ENCODE results near the gene MYO1A. TPM values are rescaled to one million over a fixed set of nuclear protein-coding genes. Genes with fewer than 3 reads are reported as not detected.

The MYO1A gene
- total and polyA plus RNA-seq, 10 of the 15 experiments (the other 5 are each of a cell fraction or from before 2014, with no cell fraction given) = 0.01 to 0.34 (median 0.15) TPM; not detected in 2

- intact Hi-C loops (cut with micrococcal nuclease; ENCODE audit: unreplicated experiment) = no loop called here
- FAIRE-seq = no peak
- H3K27me3 ChIP-seq (replicated peaks in 1 of 2; ENCODE audit: control insufficient read depth in 2 of 2, insufficient read depth in 2 of 2, low read length in 1 of 2) = no peaks in the 10 kb centered on the region
- BruUV-seq (replicated peaks) = no TSS peak
- 91% methylated on average over 26 of the region's 26 CpGs for WGBS (ENCODE audit: insufficient coverage, insufficient replicate concordance, low lambda C conversion rate, missing lambda C conversion rate)
- ChIA-PET RAD21 (ENCODE audit: unreplicated experiment) (interaction anchor here (0.5 kb wide), 1 partner anchor 379 kb away, joined by 3 read pairs; no protein-coding TSS in a partner anchor), SMC1A (ENCODE audit: uncharacterized antibody, unreplicated experiment) (interaction anchor here (0.9 kb wide), 1 partner anchor 116 kb away, joined by 3 read pairs; the partner anchor contains the start of gene STAT6), CTCF (interaction anchor here (0.9 to 1.5 kb wide), 5 partner anchors 10 to 245 kb away, joined by 3 to 5 read pairs (median 3); partner anchors contain the start of gene ZBTB39), POLR2A (no interaction called here)
- H3K9me3 ChIP-seq (replicated peaks; ENCODE audit: control insufficient read depth, insufficient read depth, low read length) = no peaks in the 10 kb centered on the region
- ATAC-seq = no peak
- no peak overlapping the region for H3K9ac ChIP-seq (ENCODE audit: control insufficient read depth, insufficient read depth, low read length)
- no peaks in the 10 kb centered on the region for H3K79me2 ChIP-seq (ENCODE audit: control insufficient read depth, insufficient read depth, low read length)
- H2AFZ ChIP-seq (ENCODE audit: control insufficient read depth, low read depth, low read length) = no peak overlapping the region
- in situ Hi-C loops (cut with MboI) = no loop called here
- DNase-seq (ENCODE audit: low read depth, low spot score) = no peak
- no peaks in the 10 kb centered on the region for H4K20me1 ChIP-seq (ENCODE audit: control insufficient read depth, insufficient read depth)
- no peak overlapping the region for H3K4me2 ChIP-seq (ENCODE audit: control insufficient read depth, insufficient read depth)
- peaks cover 34% of the 10 kb centered on the region for H3K4me1 ChIP-seq (ENCODE audit: control insufficient read depth, insufficient read depth, low read length)
- H3K4me3 ChIP-seq = no peak overlapping the region
- H3K36me3 ChIP-seq (ENCODE audit: control insufficient read depth in 2 of 2, insufficient read depth in 2 of 2, low read length in 1 of 2) = no peaks in the 10 kb centered on the region; a peak in 2 of 4 replicates
- no peak overlapping the region for H3K27ac ChIP-seq (ENCODE audit: control insufficient read depth, insufficient read depth)
- TF ChIP-seq CUX1 (IDR thresholded peaks at IDR 0.05; ENCODE audit: insufficient replicate concordance, low read depth, low read length) (no peak), CREB1 (IDR thresholded peaks at IDR 0.05; ENCODE audit: low read depth) (no peak), PKNOX1 (IDR thresholded peaks at IDR 0.05) (no peak), SRF (IDR thresholded peaks at IDR 0.05; ENCODE audit: low read depth in 2 of 2, low read length in 2 of 2) (no peak), ATF7 (IDR thresholded peaks at IDR 0.05; ENCODE audit: low read depth) (no peak), MEF2A (IDR thresholded peaks at IDR 0.05; ENCODE audit: insufficient read depth, low read depth, low read length) (no peak), ZNF687 (IDR thresholded peaks at IDR 0.05) (no peak), SUZ12 (IDR thresholded peaks at IDR 0.05; ENCODE audit: unreplicated experiment) (no peak), GABPA (IDR thresholded peaks at IDR 0.05; ENCODE audit: low read depth) (no peak)
Measured at GRCh38 chr12:56995201-56995929, 54.6 kb downstream of the MYO1A start.

Measured in GM12878 (cell line).